HCT116 (cell line): ENCODE data around the gene INO80C. TPM values are rescaled to one million over a fixed set of nuclear protein-coding genes. Genes with fewer than 3 reads are reported as not detected.

Experiments used
- ATAC-seq: fragments of 200-7000 bp; cut with Tn5 transposase; 2 replicates; pipeline ENCODE4 v1.9.1; 2020; ENCODE audit warnings: mild to moderate bottlenecking, moderate library complexity
- BruUV-seq: library from RNA; stranded (reverse); fragments of 400-500 nt; replicated peaks from 2 replicates; lab custom pipeline; 2021; lab: Mats Ljungman, UMichigan
- CTCF ChIA-PET: fragments of 300-600 bp; sonication (Branson Sonifier 250); formaldehyde crosslinking; loops from one replicate; lab custom pipeline; 2021; ENCODE audit warnings: antibody characterized with exemption; lab: Charles Lee
- POLR2A ChIA-PET: fragments of 300-600, 350-600 bp; sonication (Branson Sonifier 250); formaldehyde crosslinking; loops from one replicate; lab custom pipeline; 2021; ENCODE audit warnings: antibody characterized with exemption; lab: Charles Lee
- RAD21 ChIA-PET, 2 experiments: fragments of 300-600 bp; sonication (Branson Sonifier 250); formaldehyde crosslinking; loops; one replicate each; lab custom pipeline; 2023; ENCODE audit warnings: low total read pairs in 2 of 2; ENCODE audit not compliant: uncharacterized antibody in 2 of 2, unreplicated experiment in 2 of 2, low non-redundant PET in 1 of 2; lab: Charles Lee
- DNase-seq: peaks from one replicate; pipeline ENCODE4 v3.0.0-alpha.2; 2010; ENCODE audit warnings: low read depth, low spot score
- H2AFZ ChIP-seq: fragments of 200-600 bp; shearing (Covaris generic), sonication (generic); 2 replicates; pipeline ENCODE4 v1.6.1; 2017; ENCODE audit warnings: low read depth, mixed run types, mixed read lengths, antibody characterized with exemption, low read length; ENCODE audit not compliant: poor library complexity, severe bottlenecking
- H3K27ac ChIP-seq: 2 replicates; pipeline ENCODE4 v1.5.1; 2012; ENCODE audit warnings: low read depth, low read length
- H3K27me3 ChIP-seq: fragments of 200-600 bp; sonication (generic); 2 replicates; pipeline ENCODE4 v1.6.1; 2016; ENCODE audit warnings: mixed run types, low read length, mixed read lengths; ENCODE audit not compliant: insufficient read depth
- H3K36me3 ChIP-seq, 2 experiments: fragments of 200-500 bp in 1 of 2; fragments of 200-600 bp in 1 of 2; sonication (Bioruptor generic) in 1 of 2; sonication (generic) in 1 of 2; 2 replicates each; pipeline versions ENCODE4 v1.5.1 to v1.6.1; 2014 to 2016; ENCODE audit warnings: low read length in 2 of 2, inconsistent platforms in 1 of 2, mixed read lengths in 1 of 2, mixed run types in 1 of 2; ENCODE audit not compliant: insufficient read depth in 2 of 2, control insufficient read depth in 1 of 2
- H3K4me1 ChIP-seq, 2 experiments: fragments of 200-600 bp in 1 of 2; sonication (generic) in 1 of 2; 2 replicates each; pipeline versions ENCODE4 v1.5.1 to v1.6.1; 2012 to 2017; ENCODE audit warnings: low read length in 2 of 2, inconsistent platforms in 1 of 2, mild to moderate bottlenecking in 1 of 2, mixed read lengths in 1 of 2, mixed run types in 1 of 2, moderate library complexity in 1 of 2; ENCODE audit not compliant: insufficient read depth in 2 of 2, control insufficient read depth in 1 of 2
- H3K4me2 ChIP-seq: fragments of 200-600 bp; sonication (generic); 2 replicates; pipeline ENCODE4 v1.6.1; 2017; ENCODE audit warnings: mixed run types, low read length, mixed read lengths
- H3K4me3 ChIP-seq, 2 experiments: fragments of 200-600 bp in 1 of 2; sonication (generic) in 1 of 2; replicated peaks in 1 of 2; 2 replicates each; pipeline ENCODE4 v1.5.1; 2011 to 2016; ENCODE audit warnings: low read length in 2 of 2, control low read depth in 1 of 2, low read depth in 1 of 2, mild to moderate bottlenecking in 1 of 2, mixed read lengths in 1 of 2, mixed run types in 1 of 2
- H3K79me2 ChIP-seq: fragments of 200-600 bp; sonication (generic); 2 replicates; pipeline ENCODE4 v1.6.1; 2017; ENCODE audit warnings: mild to moderate bottlenecking, mixed run types, low read length, moderate library complexity, mixed read lengths; ENCODE audit not compliant: insufficient read depth
- H3K9ac ChIP-seq: fragments of 200-600 bp; sonication (generic); 2 replicates; pipeline ENCODE4 v1.6.1; 2016; ENCODE audit warnings: low read length, mixed read lengths
- H3K9me2 ChIP-seq: fragments of 200-600 bp; sonication (generic), shearing (Covaris generic); 2 replicates; pipeline ENCODE4 v1.6.1; 2017; ENCODE audit warnings: mixed run types, mild to moderate bottlenecking, moderate library complexity; ENCODE audit not compliant: insufficient read depth
- H3K9me3 ChIP-seq, 2 experiments: fragments of 200-500 bp in 1 of 2; fragments of 200-600 bp in 1 of 2; sonication (Bioruptor generic) in 1 of 2; sonication (generic) in 1 of 2; 2 replicates each; pipeline ENCODE4 v1.6.1; 2014 to 2017; ENCODE audit warnings: low read length in 2 of 2, mixed read lengths in 2 of 2, inconsistent platforms in 1 of 2, low read depth in 1 of 2, mild to moderate bottlenecking in 1 of 2, mixed run types in 1 of 2, moderate library complexity in 1 of 2; ENCODE audit not compliant: control insufficient read depth in 1 of 2, insufficient read depth in 1 of 2
- H4K20me1 ChIP-seq: fragments of 200-600 bp; sonication (generic), shearing (Covaris generic); 2 replicates; pipeline ENCODE4 v1.6.1; 2017; ENCODE audit warnings: mixed run types, mild to moderate bottlenecking, moderate library complexity; ENCODE audit not compliant: insufficient read depth
- ATF3 ChIP-seq: IDR thresholded peaks from 2 replicates; pipeline ENCODE4 v1.6.1; 2012
- CBX3 ChIP-seq: IDR thresholded peaks from 2 replicates; pipeline ENCODE4 v1.6.1; 2012; ENCODE audit warnings: low read depth
- CEBPB ChIP-seq: IDR thresholded peaks from 2 replicates; pipeline ENCODE4 v1.6.1; 2012; ENCODE audit warnings: low read depth
- ELF1 ChIP-seq: IDR thresholded peaks from 2 replicates; pipeline ENCODE4 v1.6.1; 2012; ENCODE audit warnings: low read depth, borderline replicate concordance
- EZH2 ChIP-seq: fragments of 200-600 bp; sonication (generic); IDR thresholded peaks from 2 replicates; pipeline ENCODE4 v1.6.1; 2017; ENCODE audit warnings: antibody characterized with exemption, mixed run types
- FOSL1 ChIP-seq: IDR thresholded peaks from 2 replicates; pipeline ENCODE4 v1.6.1; 2012; ENCODE audit warnings: low read depth
- JUND ChIP-seq: IDR thresholded peaks from 2 replicates; pipeline ENCODE4 v1.6.1; 2012
- POLR2A ChIP-seq: IDR thresholded peaks from 2 replicates; pipeline ENCODE4 v1.7.0; 2011; ENCODE audit warnings: borderline replicate concordance; ENCODE audit not compliant: insufficient read depth, insufficient read length; ENCODE audit errors: extremely low read depth
- POLR2AphosphoS5 ChIP-seq: IDR thresholded peaks from 2 replicates; pipeline ENCODE4 v1.6.1; 2011; ENCODE audit warnings: mild to moderate bottlenecking, low read depth, low read length, moderate library complexity
- RAD21 ChIP-seq: IDR thresholded peaks from 2 replicates; pipeline ENCODE4 v1.6.1; 2012; ENCODE audit warnings: low read depth, mild to moderate bottlenecking
- REST ChIP-seq: IDR thresholded peaks from 2 replicates; pipeline ENCODE4 v1.6.1; 2012; ENCODE audit warnings: low read depth
- SIN3A ChIP-seq: IDR thresholded peaks from 2 replicates; pipeline ENCODE4 v1.6.1; 2012; ENCODE audit warnings: low read depth
- SP1 ChIP-seq: IDR thresholded peaks from 2 replicates; pipeline ENCODE4 v1.6.1; 2012; ENCODE audit warnings: low read depth
- SRF ChIP-seq: IDR thresholded peaks from 2 replicates; pipeline ENCODE4 v1.6.1; 2012; ENCODE audit warnings: low read depth
- TCF7L2 ChIP-seq: IDR thresholded peaks from 2 replicates; pipeline ENCODE4 v1.7.0; 2011; ENCODE audit warnings: borderline replicate concordance, inconsistent platforms; ENCODE audit not compliant: insufficient read depth, insufficient read length; ENCODE audit errors: extremely low read depth
- ZBTB33 ChIP-seq: IDR thresholded peaks from 2 replicates; pipeline ENCODE4 v1.6.1; 2011; ENCODE audit warnings: mild to moderate bottlenecking, low read length, moderate library complexity; ENCODE audit not compliant: insufficient replicate concordance; ENCODE audit errors: extremely low read depth
- ZFX ChIP-seq: fragments of 450-650 bp; IDR thresholded peaks from 2 replicates; pipeline ENCODE4 v1.6.1; 2017
- ZNF274 ChIP-seq: fragments of 200-500 bp; sonication (Bioruptor generic); IDR thresholded peaks from 2 replicates; pipeline ENCODE4 v1.6.1; 2014; ENCODE audit warnings: mild to moderate bottlenecking, low read depth, low read length, inconsistent platforms
- intact Hi-C: fragments of 100-400 bp; cut with micrococcal nuclease; formaldehyde crosslinking; loops from 2 replicates; pipeline ENCODE4 v1.10.0; 2022
- total RNA-seq: library from RNA; stranded (reverse); gene quantifications from one replicate; pipeline ENCODE4 v1.2.1, GENCODE V29; 2021; ENCODE audit not compliant: unreplicated experiment
- TF ChIP-seq, protein P1 (sequence below): IDR thresholded peaks from 2 replicates; pipeline ENCODE4 v1.6.1; 2012
- TF ChIP-seq, protein P2 (sequence below), 3 experiments: fragments of 200-600 bp in 1 of 3; sonication (generic) in 1 of 3; IDR thresholded peaks in 2 of 3; conservative IDR thresholded peaks in 1 of 3; 2 replicates each; pipeline ENCODE4 v1.5.1; 2012 to 2017; ENCODE audit warnings: low read depth in 2 of 3, low read length in 2 of 3, antibody characterized with exemption in 1 of 3, borderline replicate concordance in 1 of 3, control low read depth in 1 of 3, mild to moderate bottlenecking in 1 of 3, mixed read lengths in 1 of 3, mixed run types in 1 of 3, moderate library complexity in 1 of 3; ENCODE audit not compliant: insufficient read depth in 1 of 3

The INO80C gene
- total RNA-seq, 1 experiment from 2014 or later: 30.7 TPM

GRCh38 chr18:35510076-35510651, 12.4 kb upstream of the INO80C start:
- Histone ChIP-seq H3K79me2 (no peaks in the 10 kb centered on the region), H4K20me1 (no peaks in the 10 kb centered on the region), H3K9me2 (no peaks in the 10 kb centered on the region), H3K36me3 (no peaks in the 10 kb centered on the region), H3K9me3 (no peaks in the 10 kb centered on the region), H3K27ac (no peak overlapping the region), H3K4me2 (no peak overlapping the region), H3K4me1 (peaks cover 16 to 35% of the 10 kb centered on the region in 2 experiments; a peak in 3 of 4 replicates), H3K4me3 (no peak overlapping the region), H2AFZ (no peak overlapping the region), H3K9ac (no peak overlapping the region), H3K27me3 (no peaks in the 10 kb centered on the region)
- ChIA-PET POLR2A (no interaction called here), CTCF (no interaction called here), RAD21 (no interaction called here)
- intact Hi-C loops: loop anchor here (5.0 kb wide), 1 partner anchor 103 kb away; no protein-coding TSS in a partner anchor
- no TSS peak for BruUV-seq
- TF ChIP-seq, protein P1, sequence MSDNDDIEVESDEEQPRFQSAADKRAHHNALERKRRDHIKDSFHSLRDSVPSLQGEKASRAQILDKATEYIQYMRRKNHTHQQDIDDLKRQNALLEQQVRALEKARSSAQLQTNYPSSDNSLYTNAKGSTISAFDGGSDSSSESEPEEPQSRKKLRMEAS: no peak
- no peak for TF ChIP-seq TCF7L2
- TF ChIP-seq RAD21: no peak
- TF ChIP-seq POLR2A: no peak
- TF ChIP-seq SP1: no peak
- TF ChIP-seq, protein P2, sequence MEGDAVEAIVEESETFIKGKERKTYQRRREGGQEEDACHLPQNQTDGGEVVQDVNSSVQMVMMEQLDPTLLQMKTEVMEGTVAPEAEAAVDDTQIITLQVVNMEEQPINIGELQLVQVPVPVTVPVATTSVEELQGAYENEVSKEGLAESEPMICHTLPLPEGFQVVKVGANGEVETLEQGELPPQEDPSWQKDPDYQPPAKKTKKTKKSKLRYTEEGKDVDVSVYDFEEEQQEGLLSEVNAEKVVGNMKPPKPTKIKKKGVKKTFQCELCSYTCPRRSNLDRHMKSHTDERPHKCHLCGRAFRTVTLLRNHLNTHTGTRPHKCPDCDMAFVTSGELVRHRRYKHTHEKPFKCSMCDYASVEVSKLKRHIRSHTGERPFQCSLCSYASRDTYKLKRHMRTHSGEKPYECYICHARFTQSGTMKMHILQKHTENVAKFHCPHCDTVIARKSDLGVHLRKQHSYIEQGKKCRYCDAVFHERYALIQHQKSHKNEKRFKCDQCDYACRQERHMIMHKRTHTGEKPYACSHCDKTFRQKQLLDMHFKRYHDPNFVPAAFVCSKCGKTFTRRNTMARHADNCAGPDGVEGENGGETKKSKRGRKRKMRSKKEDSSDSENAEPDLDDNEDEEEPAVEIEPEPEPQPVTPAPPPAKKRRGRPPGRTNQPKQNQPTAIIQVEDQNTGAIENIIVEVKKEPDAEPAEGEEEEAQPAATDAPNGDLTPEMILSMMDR (IDR thresholded peaks at IDR 0.05 in 2 of 3, conservative IDR thresholded peaks at IDR 0.05 in 1 of 3; ENCODE audit: borderline replicate concordance in 1 of 3, insufficient read depth in 1 of 3, low read depth in 2 of 3, low read length in 2 of 3): no peak
- TF ChIP-seq POLR2AphosphoS5: no peak
- TF ChIP-seq EZH2: no peak
- TF ChIP-seq SIN3A: no peak
- TF ChIP-seq ZFX: no peak
- TF ChIP-seq ATF3: no peak
- no peak for TF ChIP-seq ELF1
- TF ChIP-seq SRF: no peak
- TF ChIP-seq CEBPB: no peak
- no peak for TF ChIP-seq CBX3
- TF ChIP-seq JUND: no peak
- TF ChIP-seq REST: no peak
- no peak for TF ChIP-seq FOSL1
- TF ChIP-seq ZBTB33: no peak
- no peak for TF ChIP-seq ZNF274
- DNase-seq (no peak), ATAC-seq (no peak)
